ENCODE results near the gene STAP1. TPM values are rescaled to one million over a fixed set of nuclear protein-coding genes. Genes with fewer than 3 reads are reported as not detected.

Gene STAP1
- total and polyA plus RNA-seq, 2 donors from 2014 or later, result 3.9 to 17.9 TPM

GRCh38 chr4:67555447-67555846, 3.1 kb upstream of the STAP1 start:
- Histone ChIP-seq H3K4me3 (ENCODE audit: low read length in 3 of 3) (no peak overlapping the region), H3K9me3 (ENCODE audit: control insufficient read depth in 2 of 3, insufficient read depth in 1 of 3, low read length in 3 of 3) (no peaks in the 10 kb centered on the region), H3K27me3 (ENCODE audit: control insufficient read depth, insufficient read depth, low read length) (no peaks in the 10 kb centered on the region), H3K9ac (ENCODE audit: low read length in 3 of 3) (no peak overlapping the region), H3K36me3 (ENCODE audit: control insufficient read depth in 2 of 3, insufficient read depth in 3 of 3, low read length in 3 of 3) (no peaks in the 10 kb centered on the region), H3K27ac (ENCODE audit: low read depth in 2 of 2, low read length in 2 of 2) (no peak overlapping the region), H3K4me1 (ENCODE audit: control insufficient read depth in 2 of 3, insufficient read depth in 2 of 3, low read depth in 1 of 3, low read length in 3 of 3) (no peaks in the 10 kb centered on the region)
- FAIRE-seq (no peak), DNase-seq (no peak)
- intact Hi-C loops (cut with DNase I), result no loop called here
- TF ChIP-seq CTCF (IDR thresholded peaks at IDR 0.05; ENCODE audit: borderline replicate concordance, extremely low read depth, insufficient read depth), result no peak

DNA sequence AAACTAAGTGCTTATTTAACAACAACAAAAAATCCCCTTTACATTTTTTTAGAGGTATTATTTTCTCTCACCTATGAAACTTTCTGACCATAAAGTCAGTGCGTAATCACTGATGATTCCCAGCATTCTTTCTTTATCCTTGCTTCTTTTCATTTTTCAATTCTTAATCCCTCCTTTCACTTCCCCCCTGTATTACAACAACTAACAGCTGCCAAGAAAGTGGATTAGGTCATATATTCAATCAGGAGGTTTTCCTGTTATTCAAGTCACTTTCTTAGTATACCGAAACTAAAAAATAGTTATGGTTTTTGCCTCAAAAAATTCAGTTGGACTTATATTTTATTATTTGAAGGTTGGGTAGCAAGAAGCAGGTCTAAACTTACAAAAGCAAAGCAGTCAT, 2.1 kb upstream of the STAP1 start:
- FAIRE-seq (no peak), DNase-seq (no peak)
- Histone ChIP-seq H3K9me3 (ENCODE audit: control insufficient read depth in 2 of 3, insufficient read depth in 1 of 3, low read length in 3 of 3) (no peaks in the 10 kb centered on the region), H3K9ac (ENCODE audit: low read length in 3 of 3) (no peak overlapping the region), H3K27me3 (ENCODE audit: control insufficient read depth, insufficient read depth, low read length) (no peaks in the 10 kb centered on the region), H3K4me1 (ENCODE audit: control insufficient read depth in 2 of 3, insufficient read depth in 2 of 3, low read depth in 1 of 3, low read length in 3 of 3) (no peaks in the 10 kb centered on the region), H3K4me3 (ENCODE audit: low read length in 3 of 3) (no peak overlapping the region), H3K36me3 (ENCODE audit: control insufficient read depth in 2 of 3, insufficient read depth in 3 of 3, low read length in 3 of 3) (no peaks in the 10 kb centered on the region), H3K27ac (ENCODE audit: low read depth in 2 of 2, low read length in 2 of 2) (no peak overlapping the region)
- TF ChIP-seq CTCF (IDR thresholded peaks at IDR 0.05; ENCODE audit: borderline replicate concordance, extremely low read depth, insufficient read depth), result no peak
- intact Hi-C loops (cut with DNase I), result no loop called here

- no peak for FAIRE-seq
- Histone ChIP-seq H3K4me1 (ENCODE audit: control insufficient read depth in 2 of 3, insufficient read depth in 2 of 3, low read depth in 1 of 3, low read length in 3 of 3) (no peaks in the 10 kb centered on the region), H3K4me3 (ENCODE audit: low read length in 3 of 3) (no peak overlapping the region), H3K9me3 (ENCODE audit: control insufficient read depth in 2 of 3, insufficient read depth in 1 of 3, low read length in 3 of 3) (no peaks in the 10 kb centered on the region), H3K9ac (ENCODE audit: low read length in 3 of 3) (no peak overlapping the region), H3K27me3 (ENCODE audit: control insufficient read depth, insufficient read depth, low read length) (no peaks in the 10 kb centered on the region), H3K27ac (ENCODE audit: low read depth in 2 of 2, low read length in 2 of 2) (no peak overlapping the region), H3K36me3 (ENCODE audit: control insufficient read depth in 2 of 3, insufficient read depth in 3 of 3, low read length in 3 of 3) (no peaks in the 10 kb centered on the region)
- DNase-seq, result no peak
- intact Hi-C loops (cut with DNase I), result no loop called here
- TF ChIP-seq CTCF (IDR thresholded peaks at IDR 0.05; ENCODE audit: borderline replicate concordance, extremely low read depth, insufficient read depth), result no peak
These were observed 6.8 kb downstream of the STAP1 start for GRCh38 chr4:67565284-67565683.

DNA sequence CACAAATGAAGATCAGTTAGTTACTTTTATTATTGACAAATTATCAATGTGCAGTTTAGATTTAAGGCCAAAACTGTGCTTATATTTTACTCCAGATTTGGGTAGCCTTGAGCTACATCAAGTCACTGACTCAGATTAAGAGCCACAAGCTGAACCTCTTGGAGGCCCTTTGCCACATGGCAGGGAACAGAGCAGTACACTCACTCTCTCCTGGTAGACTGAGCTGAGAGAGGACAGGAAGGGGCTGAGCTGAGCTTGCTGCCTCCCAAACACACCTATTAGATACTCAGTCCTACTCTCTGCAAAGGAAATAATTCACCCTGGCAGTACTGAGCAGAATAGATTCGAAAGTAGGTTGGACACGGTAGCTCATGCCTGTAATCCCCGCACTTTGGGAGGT, 7.8 kb downstream of the STAP1 start:
- no peak overlapping the region for H3K27ac ChIP-seq (ENCODE audit: low read depth in 2 of 2, low read length in 2 of 2)
- no peak overlapping the region for H3K4me3 ChIP-seq (ENCODE audit: low read length in 3 of 3)
- no peaks in the 10 kb centered on the region for H3K36me3 ChIP-seq (ENCODE audit: control insufficient read depth in 2 of 3, insufficient read depth in 3 of 3, low read length in 3 of 3)
- no peak for TF ChIP-seq CTCF (IDR thresholded peaks at IDR 0.05; ENCODE audit: borderline replicate concordance, extremely low read depth, insufficient read depth)
- no peaks in the 10 kb centered on the region for H3K27me3 ChIP-seq (ENCODE audit: control insufficient read depth, insufficient read depth, low read length)
- DNase-seq (no peak), FAIRE-seq (no peak)
- H3K4me1 ChIP-seq (ENCODE audit: control insufficient read depth in 2 of 3, insufficient read depth in 2 of 3, low read depth in 1 of 3, low read length in 3 of 3), result no peaks in the 10 kb centered on the region
- intact Hi-C loops (cut with DNase I), result no loop called here
- no peaks in the 10 kb centered on the region for H3K9me3 ChIP-seq (ENCODE audit: control insufficient read depth in 2 of 3, insufficient read depth in 1 of 3, low read length in 3 of 3)
- H3K9ac ChIP-seq (ENCODE audit: low read length in 3 of 3), result no peak overlapping the region

Data from kidney (tissue), 14 donors.